Stimulated activated CD8-positive, alpha-beta memory T cell treated with anti-CD3 and anti-CD28 coated beads, Interleukin-4, amount 100 ng/mL, for 1 hour (primary cell): ENCODE measurements around the gene TEX29.

Source experiments
- DNase-seq, 2 donors: peaks; one replicate each; pipeline ENCODE4 v3.0.0-alpha.2; 2020; ENCODE audit warnings: low read depth in 2 of 2, low spot score in 1 of 2

TEX29 gene

GRCh38 chr13:111289251-111289650 lies 31.2 kb upstream of the TEX29 start:
- DNase-seq: no peak

- DNase-seq: no peak
Observed at GRCh38 chr13:111291908-111292307, 28.5 kb upstream of the TEX29 start.

- no peak for DNase-seq
Observed at GRCh38 chr13:111292710-111293485, 27.5 kb upstream of the TEX29 start.

GRCh38 chr13:111295886-111296285 lies 24.6 kb upstream of the TEX29 start:
- no peak for DNase-seq

GRCh38 chr13:111296417-111296816 lies 24.0 kb upstream of the TEX29 start:
- DNase-seq: no peak

GRCh38 chr13:111298214-111298975 lies 22.0 kb upstream of the TEX29 start:
- DNase-seq: no peak

GRCh38 chr13:111302045-111302726 lies 18.3 kb upstream of the TEX29 start:
- no peak for DNase-seq

- DNase-seq: no peak
Observed at GRCh38 chr13:111303559-111303958, 16.9 kb upstream of the TEX29 start.

- no peak for DNase-seq
Observed at GRCh38 chr13:111304041-111304544, 16.3 kb upstream of the TEX29 start.

- DNase-seq: no peak
Observed at GRCh38 chr13:111304603-111305289, 15.7 kb upstream of the TEX29 start.

GRCh38 chr13:111312944-111313590 lies 7.4 kb upstream of the TEX29 start:
- no peak for DNase-seq

GRCh38 chr13:111313911-111314425 lies 6.5 kb upstream of the TEX29 start:
- DNase-seq: no peak

- DNase-seq: no peak
Observed at GRCh38 chr13:111314852-111315251, 5.6 kb upstream of the TEX29 start.

- DNase-seq: no peak
Observed at GRCh38 chr13:111315347-111315995, 5.0 kb upstream of the TEX29 start.

- DNase-seq: no peak
Observed at GRCh38 chr13:111316161-111316730, 4.2 kb upstream of the TEX29 start.

- no peak for DNase-seq
Observed at GRCh38 chr13:111317042-111317550, 3.3 kb upstream of the TEX29 start.

- DNase-seq: no peak
Observed at GRCh38 chr13:111317571-111318345, 2.7 kb upstream of the TEX29 start.

GRCh38 chr13:111318386-111318785 lies 2.1 kb upstream of the TEX29 start:
- no peak for DNase-seq

- DNase-seq: no peak
Observed at GRCh38 chr13:111319521-111319920, 921 bp upstream of the TEX29 start.
